A549 (cell line): ENCODE results near the gene SLC23A3. TPM values are rescaled to one million over a fixed set of nuclear protein-coding genes. Genes with fewer than 3 reads are reported as not detected.

Experiments
- ATAC-seq, 2 experiments: fragments of 200-7000 bp in 1 of 2; fragments of >200 bp in 1 of 2; cut with Nextera tagmentation in 1 of 2; cut with Tn5 transposase in 1 of 2; 3 replicates each; pipeline versions ENCODE4 v1.8.0 to v1.9.1; 2018 to 2020; ENCODE audit warnings: mild to moderate bottlenecking in 1 of 2, moderate library complexity in 1 of 2
- CTCF ChIA-PET: fragments of 300-600 bp; sonication (Branson Sonifier 250); formaldehyde crosslinking; extraction: SDS; loops from one replicate; lab custom pipeline; 2021; ENCODE audit warnings: antibody characterized with exemption, inconsistent platforms; lab: Yijun Ruan, JAX
- POLR2A ChIA-PET: fragments of 350-600 bp; formaldehyde crosslinking; extraction: SDS; loops from one replicate; lab custom pipeline; 2021; ENCODE audit warnings: antibody characterized with exemption, inconsistent platforms; lab: Yijun Ruan, JAX
- DNase-seq, 2 experiments: peaks; one replicate each; pipeline versions ENCODE4 v3.0.0 to v3.0.0-alpha.2; 2011 to 2016; ENCODE audit warnings: low read depth in 1 of 2, low spot score in 1 of 2
- FAIRE-seq: peaks from 2 replicates; lab custom pipeline; 2011; peaks lifted over from hg19 to GRCh38; lab: Jason Lieb, UNC
- H3K27ac ChIP-seq, 2 experiments: fragments of >200 bp; sonication (Bioruptor Twin); formaldehyde crosslinking; 3 replicates each; pipeline ENCODE4 v1.5.1; 2016 to 2017
- H3K4me1 ChIP-seq: fragments of >200 bp; sonication (Bioruptor Twin); formaldehyde crosslinking; 3 replicates; pipeline ENCODE4 v1.6.1; 2016
- H3K4me2 ChIP-seq: fragments of >200 bp; sonication (Bioruptor Twin); formaldehyde crosslinking; 3 replicates; pipeline ENCODE4 v1.6.1; 2016
- H3K4me3 ChIP-seq: fragments of >200 bp; sonication (Bioruptor Twin); formaldehyde crosslinking; 3 replicates; pipeline ENCODE4 v1.5.1; 2016
- H3K9me3 ChIP-seq: fragments of >200 bp; sonication (Bioruptor Twin); formaldehyde crosslinking; 3 replicates; pipeline ENCODE4 v1.6.1; 2016
- CHD4 ChIP-seq: fragments of 200-600 bp; sonication (generic); IDR thresholded peaks from 2 replicates; pipeline ENCODE4 v1.6.1; 2016; ENCODE audit warnings: antibody characterized with exemption, mild to moderate bottlenecking, borderline replicate concordance
- FOSB ChIP-seq: fragments of 250-450 bp; sonication (Bioruptor Pico); IDR thresholded peaks from 2 replicates; pipeline ENCODE4 v1.5.0; 2020; ENCODE audit warnings: mild to moderate bottlenecking, moderate library complexity
- FOSL2 ChIP-seq, 2 experiments: fragments of 450-650 bp in 1 of 2; fragments of >200 bp in 1 of 2; sonication (Bioruptor Twin) in 1 of 2; formaldehyde crosslinking; IDR thresholded peaks; 2 replicates each; pipeline versions ENCODE4 v1.5.0 to v1.6.1; 2016 to 2020; ENCODE audit warnings: mild to moderate bottlenecking in 1 of 2, moderate library complexity in 1 of 2
- HDAC2 ChIP-seq: fragments of 200-600 bp; sonication (generic); IDR thresholded peaks from 2 replicates; pipeline ENCODE4 v1.6.1; 2016
- HES2 ChIP-seq: fragments of >200 bp; sonication (Bioruptor Twin); formaldehyde crosslinking; IDR thresholded peaks from 2 replicates; pipeline ENCODE4 v1.6.1; 2016
- HEYL ChIP-seq: fragments of 250-450 bp; sonication (Bioruptor Pico); IDR thresholded peaks from 2 replicates; pipeline ENCODE4 v1.8.0; 2021; ENCODE audit warnings: mild to moderate bottlenecking, moderate library complexity
- HMGXB4 ChIP-seq: fragments of 250-450 bp; sonication (Bioruptor Pico); IDR thresholded peaks from 2 replicates; pipeline ENCODE4 v1.5.0; 2021; ENCODE audit warnings: mild to moderate bottlenecking, moderate library complexity, borderline replicate concordance
- HOXB5 ChIP-seq: fragments of 250-450 bp; sonication (Bioruptor Pico); IDR thresholded peaks from 2 replicates; pipeline ENCODE4 v1.5.0; 2020; ENCODE audit warnings: mild to moderate bottlenecking, moderate library complexity
- JUN ChIP-seq, 2 experiments: fragments of >200 bp; sonication (Bioruptor Twin); formaldehyde crosslinking; IDR thresholded peaks; 2 replicates in 1 of 2; 3 replicates in 1 of 2; pipeline ENCODE4 v1.6.1; 2016 to 2017
- JUNB ChIP-seq: fragments of >200 bp; sonication (Bioruptor Twin); formaldehyde crosslinking; IDR thresholded peaks from 2 replicates; pipeline ENCODE4 v1.6.1; 2016
- KDM1A ChIP-seq: fragments of 200-600 bp; sonication (generic); IDR thresholded peaks from 2 replicates; pipeline ENCODE4 v1.6.1; 2016; ENCODE audit warnings: low read depth, mild to moderate bottlenecking
- KDM5A ChIP-seq: fragments of 200-600 bp; sonication (generic); IDR thresholded peaks from 2 replicates; pipeline ENCODE4 v1.6.1; 2016; ENCODE audit warnings: antibody characterized with exemption, mild to moderate bottlenecking
- MAFK ChIP-seq: fragments of 450-650 bp; IDR thresholded peaks from 2 replicates; pipeline ENCODE4 v1.6.1; 2014; ENCODE audit not compliant: partially characterized antibody
- MAZ ChIP-seq: fragments of 150-350 bp; IDR thresholded peaks from 2 replicates; pipeline ENCODE4 v1.6.1; 2014; ENCODE audit warnings: antibody characterized with exemption, low read depth, low read length, borderline replicate concordance
- MYC ChIP-seq: IDR thresholded peaks from 2 replicates; pipeline ENCODE4 v1.6.1; 2012; ENCODE audit warnings: mild to moderate bottlenecking, inconsistent platforms, low read length, improper control_type of control experiment, borderline replicate concordance
- PHF8 ChIP-seq: fragments of 200-600 bp; sonication (generic); IDR thresholded peaks from 2 replicates; pipeline ENCODE4 v1.6.1; 2016; ENCODE audit warnings: low read depth, mild to moderate bottlenecking, antibody characterized with exemption, moderate library complexity, borderline replicate concordance
- RARB ChIP-seq: fragments of 250-450 bp; sonication (Bioruptor Pico); IDR thresholded peaks from 2 replicates; pipeline ENCODE4 v1.8.0; 2021; ENCODE audit warnings: mild to moderate bottlenecking, moderate library complexity
- RCOR1 ChIP-seq: fragments of 150-350 bp; IDR thresholded peaks from 2 replicates; pipeline ENCODE4 v1.6.1; 2014; ENCODE audit warnings: antibody characterized with exemption, low read length, low read depth
- RFX5 ChIP-seq: fragments of 450-650 bp; IDR thresholded peaks from 2 replicates; pipeline ENCODE4 v1.7.1; 2014; ENCODE audit warnings: antibody characterized with exemption, mild to moderate bottlenecking, moderate library complexity
- RNF2 ChIP-seq: fragments of 200-600 bp; sonication (generic); IDR thresholded peaks from 2 replicates; pipeline ENCODE4 v1.6.1; 2016; ENCODE audit warnings: low read depth, mild to moderate bottlenecking, antibody characterized with exemption, moderate library complexity, borderline replicate concordance
- SREBF2 ChIP-seq: fragments of 450-650 bp; IDR thresholded peaks from 2 replicates; pipeline ENCODE4 v1.6.1; 2014; ENCODE audit warnings: mild to moderate bottlenecking, moderate library complexity
- TP53 ChIP-seq: fragments of 250-450 bp; sonication (Bioruptor Pico); IDR thresholded peaks from 2 replicates; pipeline ENCODE4 v1.5.0; 2021; ENCODE audit warnings: mild to moderate bottlenecking, moderate library complexity
- USF2 ChIP-seq: fragments of 450-650 bp; IDR thresholded peaks from 2 replicates; pipeline ENCODE4 v1.6.1; 2014; ENCODE audit warnings: antibody characterized with exemption
- ZNF302 ChIP-seq: fragments of 250-450 bp; sonication (Bioruptor Pico); IDR thresholded peaks from 2 replicates; pipeline ENCODE4 v1.9.0; 2021; ENCODE audit warnings: inconsistent platforms, mild to moderate bottlenecking, moderate library complexity
- WGBS: methylation state at CpG from one replicate; pipeline ENCODE4 v1.1.6; 2017; ENCODE audit errors: missing lambda C conversion rate; 5-methylcytosine and 5-hydroxymethylcytosine counted together
- polyA plus RNA-seq, 4 experiments: library from polyadenylated mRNA; depleted of rRNA in 3 of 4; stranded (reverse); fragments of >200 nt; fragmentation: RNase III in 1 of 4; extraction: RNeasy Plus Mini Kit Qiagen cat#74134 plus additional on column Dnase treatment in 1 of 4; gene quantifications; 2 replicates in 3 of 4; 3 replicates in 1 of 4; pipeline ENCODE4 v1.2.3, GENCODE V29; 2011 to 2017
- TF ChIP-seq, protein P1 (sequence below): IDR thresholded peaks from 2 replicates; pipeline ENCODE4 v1.6.1; 2012
- TF ChIP-seq, protein P2 (sequence below): fragments of >200 bp; sonication (Bioruptor Twin); formaldehyde crosslinking; IDR thresholded peaks from 3 replicates; pipeline ENCODE4 v1.5.1; 2016
- TF ChIP-seq, protein P3 (sequence below): IDR thresholded peaks from 2 replicates; pipeline ENCODE4 v1.6.1; 2012; ENCODE audit warnings: low read depth, borderline replicate concordance

Gene SLC23A3
- polyA plus RNA-seq, 2 of the 4 experiments (the other 2 are of a cell fraction): 0.39 to 0.90 TPM

- peak overlapping the region; percentile 97 for H3K4me2 ChIP-seq
- TF ChIP-seq MAFK (no peak), HDAC2 (no peak), FOSL2 (IDR thresholded peaks at IDR 0.05) (no peak), FOSL2 (CRISPR knock-in tag; IDR thresholded peaks at IDR 0.05) (no peak), ZNF302 (CRISPR knock-in tag) (no peak), MAZ (no peak), FOSB (no peak), RARB (no peak), RCOR1 (no peak), KDM5A (no peak; the same call in 1 of the 2 replicates), SREBF2 (no peak), HOXB5 (CRISPR knock-in tag) (no peak), RNF2 (no peak), JUNB (no peak), KDM1A (no peak)
- TF ChIP-seq, protein P1, sequence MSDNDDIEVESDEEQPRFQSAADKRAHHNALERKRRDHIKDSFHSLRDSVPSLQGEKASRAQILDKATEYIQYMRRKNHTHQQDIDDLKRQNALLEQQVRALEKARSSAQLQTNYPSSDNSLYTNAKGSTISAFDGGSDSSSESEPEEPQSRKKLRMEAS: no peak
- TF ChIP-seq, protein P2, sequence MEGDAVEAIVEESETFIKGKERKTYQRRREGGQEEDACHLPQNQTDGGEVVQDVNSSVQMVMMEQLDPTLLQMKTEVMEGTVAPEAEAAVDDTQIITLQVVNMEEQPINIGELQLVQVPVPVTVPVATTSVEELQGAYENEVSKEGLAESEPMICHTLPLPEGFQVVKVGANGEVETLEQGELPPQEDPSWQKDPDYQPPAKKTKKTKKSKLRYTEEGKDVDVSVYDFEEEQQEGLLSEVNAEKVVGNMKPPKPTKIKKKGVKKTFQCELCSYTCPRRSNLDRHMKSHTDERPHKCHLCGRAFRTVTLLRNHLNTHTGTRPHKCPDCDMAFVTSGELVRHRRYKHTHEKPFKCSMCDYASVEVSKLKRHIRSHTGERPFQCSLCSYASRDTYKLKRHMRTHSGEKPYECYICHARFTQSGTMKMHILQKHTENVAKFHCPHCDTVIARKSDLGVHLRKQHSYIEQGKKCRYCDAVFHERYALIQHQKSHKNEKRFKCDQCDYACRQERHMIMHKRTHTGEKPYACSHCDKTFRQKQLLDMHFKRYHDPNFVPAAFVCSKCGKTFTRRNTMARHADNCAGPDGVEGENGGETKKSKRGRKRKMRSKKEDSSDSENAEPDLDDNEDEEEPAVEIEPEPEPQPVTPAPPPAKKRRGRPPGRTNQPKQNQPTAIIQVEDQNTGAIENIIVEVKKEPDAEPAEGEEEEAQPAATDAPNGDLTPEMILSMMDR: no peak; the same call in 2 of the 3 replicates
- peak; percentile 2 to 31 for ATAC-seq
- H3K27ac ChIP-seq: peak overlapping the region; percentile 83 to 96
- H3K4me1 ChIP-seq: peaks cover 15% of the 10 kb centered on the region
- ChIA-PET POLR2A (no interaction called here), CTCF (interaction anchor here (2.4 to 10.6 kb wide), 2 partner anchors 118 to 120 kb away, joined by 7 to 177 read pairs; no protein-coding TSS in a partner anchor)
- WGBS: 13% methylated on average over 18 of the region's 45 CpGs
- no peak for FAIRE-seq
- H3K9me3 ChIP-seq: no peaks in the 10 kb centered on the region
- peak overlapping the region; percentile 84 for H3K4me3 ChIP-seq
- DNase-seq: peak; percentile 21 to 24
Observed at GRCh38 chr2:219178377-219179175, 8.7 kb upstream of the SLC23A3 start.

DNA sequence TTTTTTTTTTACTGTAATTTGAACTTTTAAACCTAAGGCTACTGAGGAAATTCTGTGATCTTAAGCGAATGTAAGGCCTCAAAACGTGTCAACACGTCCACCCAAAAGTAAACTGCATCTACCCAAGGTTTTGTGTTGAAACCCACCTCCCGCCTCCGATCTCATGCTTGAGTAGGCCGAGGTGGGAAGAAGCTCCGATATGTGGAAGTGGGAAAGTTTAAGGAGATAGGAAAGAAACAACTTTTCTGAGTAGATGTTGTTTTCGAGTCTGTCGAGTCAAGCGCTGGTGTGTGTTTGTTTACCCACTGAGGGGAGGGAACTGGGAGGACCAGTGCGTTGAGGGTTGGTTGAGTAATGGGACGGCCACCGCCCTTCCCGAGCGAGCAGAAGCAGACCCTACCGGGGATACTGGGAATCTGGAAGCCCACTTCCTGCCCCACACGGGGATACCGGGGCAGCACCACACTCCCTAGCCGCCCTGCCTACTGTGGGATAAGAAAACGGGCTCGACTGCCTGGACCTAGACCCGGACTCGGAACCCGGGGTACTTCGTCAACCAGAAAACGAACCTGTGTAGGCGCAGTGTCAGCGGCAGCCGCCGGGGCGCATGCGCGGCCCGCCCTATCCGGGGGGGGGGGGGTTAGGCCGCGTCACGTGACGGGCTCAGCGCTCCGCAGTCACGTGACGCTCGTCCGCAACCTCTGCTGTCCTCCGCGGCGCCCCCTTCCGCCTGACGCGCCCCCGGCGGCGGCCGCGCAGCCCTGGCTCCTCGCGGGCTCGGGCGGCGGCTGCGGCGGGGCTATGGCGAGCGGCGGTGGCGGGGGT, 7.9 kb upstream of the SLC23A3 start, which contains the start of gene RETREG2:
Gene RETREG2, plus strand, starts transcription at position 724 of the 825 bp plus-strand sequence. Its CDS starts 78 bp downstream, at position 802.
- ChIA-PET POLR2A (interaction anchor here (2.5 kb wide), 1 partner anchor 29 kb away, joined by 12 read pairs; the partner anchor contains the start of gene ZFAND2B), CTCF (interaction anchor here (0.6 to 10.6 kb wide), 5 partner anchors 12 to 120 kb away, joined by 3 to 177 read pairs (median 8); no protein-coding TSS in a partner anchor)
- ATAC-seq (peak; percentile 83 to 88), FAIRE-seq (no peak), DNase-seq (peak; percentile 87 to 94)
- no peaks in the 10 kb centered on the region for H3K9me3 ChIP-seq
- peaks cover 15% of the 10 kb centered on the region for H3K4me1 ChIP-seq
- H3K4me3 ChIP-seq: peak within 1 kb of the TSS; percentile 84
- WGBS: 3% methylated on average over 16 of the region's 67 CpGs
- H3K4me2 ChIP-seq: peak within 1 kb of the TSS; percentile 97
- peak within 1 kb of the TSS; percentile 83 to 96 for H3K27ac ChIP-seq
- TF ChIP-seq HEYL (CRISPR knock-in tag) (no peak), SREBF2 (no peak), HMGXB4 (no peak), ZNF302 (CRISPR knock-in tag) (no peak), CHD4 (no peak), MAFK (no peak), JUN (IDR thresholded peaks at IDR 0.05) (peak; percentile 74 to 85), RNF2 (no peak), MYC (no peak), HES2 (no peak), TP53 (CRISPR knock-in tag) (no peak), PHF8 (peak; percentile 53; the same call in 1 of the 2 replicates), HOXB5 (CRISPR knock-in tag) (peak; percentile 81), RFX5 (no peak), USF2 (peak; percentile 99), FOSL2 (IDR thresholded peaks at IDR 0.05) (peak; percentile 20; the same call in 1 of the 2 replicates), FOSL2 (CRISPR knock-in tag; IDR thresholded peaks at IDR 0.05) (peak; percentile 80)
- TF ChIP-seq, protein P1: peak; percentile 74
- TF ChIP-seq, protein P3, sequence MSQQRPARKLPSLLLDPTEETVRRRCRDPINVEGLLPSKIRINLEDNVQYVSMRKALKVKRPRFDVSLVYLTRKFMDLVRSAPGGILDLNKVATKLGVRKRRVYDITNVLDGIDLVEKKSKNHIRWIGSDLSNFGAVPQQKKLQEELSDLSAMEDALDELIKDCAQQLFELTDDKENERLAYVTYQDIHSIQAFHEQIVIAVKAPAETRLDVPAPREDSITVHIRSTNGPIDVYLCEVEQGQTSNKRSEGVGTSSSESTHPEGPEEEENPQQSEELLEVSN: no peak
